GOT3 (cell line): Measurements from ENCODE around the gene KCTD13.
A peak's percentile ranks its signal among the peaks of the same experiment; 100 is the strongest.
"Not testable (repeated sequence)": the region's sequence is repeated elsewhere in the genome, so short reads cannot be mapped to it uniquely, and the experiment has no call there.

Source experiments
- DNase-seq: peaks from one replicate; lab custom pipeline; 2025; ENCODE audit warnings: mixed read lengths; lab: John Stamatoyannopoulos, UW

KCTD13 gene

GRCh38 chr16:29925781-29926710 is at the start of gene KCTD13:
KCTD13 (minus strand) TSS chr16:29926226; CDS start chr16:29926033, 193 bp downstream.
- peak; percentile 65 for DNase-seq

- no peak for DNase-seq
Observed at GRCh38 chr16:29975134-29975538, 49.1 kb upstream of the KCTD13 start.

GRCh38 chr16:29974291-29975133 is 48.5 kb upstream of the KCTD13 start:
- no peak for DNase-seq

- DNase-seq, result peak; percentile 96
Observed at GRCh38 chr16:29973384-29974246, 47.6 kb upstream of the KCTD13 start, which contains the start of gene TAOK2. TAOK2 (plus strand) TSS chr16:29973868; CDS start chr16:29977773, 3,905 bp downstream.

- DNase-seq, result no peak
Observed at GRCh38 chr16:29972992-29973383, 47.0 kb upstream of the KCTD13 start.

GRCh38 chr16:29972500-29972899 is 46.5 kb upstream of the KCTD13 start:
- no peak for DNase-seq

- DNase-seq, result no peak
Observed at GRCh38 chr16:29971304-29971703, 45.3 kb upstream of the KCTD13 start.

- no peak for DNase-seq
Observed at GRCh38 chr16:29968205-29968604, 42.2 kb upstream of the KCTD13 start.

- DNase-seq, result no peak
Observed at GRCh38 chr16:29963021-29963743, 37.2 kb upstream of the KCTD13 start.

- DNase-seq, result no peak
Observed at GRCh38 chr16:29962344-29962994, 36.4 kb upstream of the KCTD13 start.

GRCh38 chr16:29961479-29962343 is 35.7 kb upstream of the KCTD13 start, which contains the start of gene TMEM219:
TMEM219 (plus strand) TSS chr16:29962079; CDS start chr16:29963144, 1,065 bp downstream.
- DNase-seq, result peak; percentile 64

GRCh38 chr16:29961127-29961478 is 35.1 kb upstream of the KCTD13 start:
- DNase-seq, result no peak

- DNase-seq, result not testable (repeated sequence)
Observed at GRCh38 chr16:29959821-29960220, 33.8 kb upstream of the KCTD13 start.

- DNase-seq, result no peak
Observed at GRCh38 chr16:29959293-29959692, 33.3 kb upstream of the KCTD13 start.

- no peak for DNase-seq
Observed at GRCh38 chr16:29958756-29959155, 32.7 kb upstream of the KCTD13 start.

GRCh38 chr16:29951625-29952365 is 25.8 kb upstream of the KCTD13 start:
- no peak for DNase-seq

- no peak for DNase-seq
Observed at GRCh38 chr16:29950806-29951461, 24.9 kb upstream of the KCTD13 start.

GRCh38 chr16:29947897-29948296 is 21.9 kb upstream of the KCTD13 start:
- DNase-seq, result no peak
